Mesenteric fat pad (tissue), 1 donor: Measurements from ENCODE around the gene ITPK1. TPM values are rescaled to one million over a fixed set of nuclear protein-coding genes. Genes with fewer than 3 reads are reported as not detected.

Experiments
- DNase-seq: peaks from one replicate; pipeline ENCODE4 v3.0.0-alpha.2; 2020; ENCODE audit warnings: low spot score
- total RNA-seq: library from RNA; stranded (reverse); fragmentation: NEBNext Ultra II Directional; extraction: Animal tissue kit (Norgen Biotek cat#: 25700); gene quantifications from one replicate; pipeline ENCODE4 v1.2.1, GENCODE V29; 2021
- donor health status: DM: yes; HTN: yes; CAD: no.

ITPK1 gene
- total RNA-seq, 1 donor from 2014 or later, result 267 TPM

DNA sequence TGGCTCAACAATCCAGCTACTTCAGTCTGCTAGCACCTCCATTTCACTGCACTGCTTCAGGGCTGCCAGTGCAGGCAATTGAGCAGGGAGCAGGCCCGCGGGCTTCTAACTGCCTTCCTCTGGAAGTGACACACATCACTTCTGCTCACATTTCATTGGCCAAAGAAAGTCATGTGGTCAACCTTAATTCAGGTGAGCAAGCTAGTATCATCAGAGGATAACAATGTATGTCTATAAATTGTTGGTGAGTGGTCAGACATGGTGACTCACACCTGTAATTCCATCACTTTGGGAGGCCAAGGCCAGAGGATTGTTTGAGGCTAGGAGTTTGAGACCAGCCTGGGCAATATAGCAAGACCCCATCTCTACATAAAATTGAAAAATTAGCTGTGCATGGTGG lies 215.1 kb downstream of the ITPK1 start:
- DNase-seq, result no peak

DNA sequence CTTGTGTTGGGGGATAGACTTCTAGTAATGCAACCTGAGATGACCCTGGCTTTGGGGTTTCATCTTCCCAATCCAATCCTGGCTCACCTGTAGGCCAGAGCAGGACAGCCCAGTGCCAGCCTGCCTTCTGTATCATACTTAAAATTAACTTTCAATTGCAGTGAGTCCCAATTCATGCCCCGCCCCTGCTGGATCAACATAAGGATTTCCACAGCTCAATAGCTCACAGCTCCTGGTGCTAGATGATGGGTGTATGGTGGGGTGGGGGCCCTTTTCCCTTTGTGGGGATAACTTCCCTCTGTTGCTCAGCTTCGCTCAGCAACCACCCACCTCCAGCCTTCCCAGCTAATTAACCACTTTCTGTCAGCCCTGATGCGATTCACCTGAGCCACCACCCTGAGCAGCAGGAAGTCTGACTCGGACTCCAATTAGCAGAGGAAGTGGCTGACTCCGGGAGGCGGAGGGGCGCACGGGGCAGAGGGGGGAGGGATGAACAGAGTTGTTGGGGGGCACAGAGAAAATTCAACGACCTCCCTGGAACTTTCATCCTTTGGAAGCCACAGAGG lies 217.1 kb downstream of the ITPK1 start:
- DNase-seq, result no peak

GRCh38 chr14:92897922-92898565 lies 217.7 kb downstream of the ITPK1 start:
- no peak for DNase-seq

DNA sequence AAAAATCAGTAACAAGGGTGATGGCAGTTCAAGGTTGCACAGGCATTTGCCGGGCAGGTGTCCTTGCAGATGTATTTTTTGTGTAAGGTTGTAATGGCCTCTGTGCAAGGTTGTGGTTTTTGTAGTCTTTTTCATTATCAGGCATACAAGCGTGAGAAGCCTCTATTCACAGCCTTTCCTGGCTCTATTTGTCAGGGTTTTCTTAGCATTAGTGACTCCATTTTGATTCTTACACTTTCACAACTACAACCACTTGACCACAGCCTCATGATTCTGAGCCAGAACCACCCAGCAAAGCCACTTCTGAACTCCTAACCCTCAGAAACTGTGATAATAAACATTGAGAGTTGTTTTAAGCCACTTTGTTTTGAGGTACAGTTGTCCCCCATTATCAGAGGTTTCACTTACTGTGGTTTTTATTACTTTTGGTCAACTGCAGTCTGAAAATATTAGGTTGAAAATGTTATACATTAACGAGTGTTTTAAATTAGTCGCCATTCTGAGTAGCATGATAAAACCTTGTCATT lies 220.3 kb downstream of the ITPK1 start:
- DNase-seq, result no peak

GRCh38 chr14:92892589-92892988 lies 223.1 kb downstream of the ITPK1 start:
- DNase-seq, result no peak

DNA sequence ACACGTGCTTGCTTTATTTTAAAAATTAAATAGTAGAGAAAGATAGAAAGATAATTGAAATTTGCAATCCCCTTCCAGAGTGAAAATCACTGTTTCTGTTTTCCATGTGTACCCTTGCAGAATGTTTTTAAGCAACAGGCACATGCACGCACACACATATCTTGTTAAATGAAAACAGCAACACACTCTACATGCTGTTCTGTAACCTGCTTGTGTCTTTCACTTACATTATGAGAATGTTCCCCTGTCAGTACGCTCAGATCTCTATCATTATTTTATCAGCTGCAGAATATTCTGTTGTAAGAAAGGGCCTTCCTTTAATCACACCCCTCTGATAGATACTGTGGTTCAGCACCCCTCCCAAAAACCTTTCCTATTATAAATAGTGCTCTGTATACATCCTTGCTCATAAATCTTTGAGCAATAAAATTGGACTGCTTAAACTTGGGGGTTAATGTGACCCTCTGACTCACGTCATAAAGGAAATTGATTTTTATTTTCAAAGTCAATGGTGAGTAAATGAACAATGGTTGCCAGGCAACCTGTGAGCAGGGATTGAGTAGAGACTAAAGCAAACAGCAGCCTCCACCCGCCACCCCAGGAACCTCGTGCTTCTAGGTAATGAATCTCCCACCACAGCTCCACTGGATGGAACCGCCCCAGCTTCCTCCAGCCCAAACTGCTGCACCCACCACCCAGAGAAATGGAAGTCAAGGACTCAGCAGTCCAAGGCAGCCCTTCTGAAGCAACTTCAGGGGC lies 224.7 kb downstream of the ITPK1 start:
- no peak for DNase-seq

GRCh38 chr14:92888896-92889295 lies 226.8 kb downstream of the ITPK1 start:
- no peak for DNase-seq

GRCh38 chr14:92887157-92887556 lies 228.6 kb downstream of the ITPK1 start:
- no peak for DNase-seq

Other genes with a start within 250 kb of the ITPK1 start
- gene CHGA, start 192.8 kb downstream of the ITPK1 start, total RNA-seq, result 0.22 TPM
- gene MOAP1, start 69.0 kb upstream of the ITPK1 start, total RNA-seq, result 18.7 TPM
- 24.1 TPM for gene LYSET, start 69.4 kb upstream of the ITPK1 start, total RNA-seq
- 7.4 TPM for gene GON7, start 91.1 kb upstream of the ITPK1 start, total RNA-seq
- 12.9 TPM for gene UBR7, start 91.3 kb upstream of the ITPK1 start, total RNA-seq
- gene BTBD7, start 217.1 kb upstream of the ITPK1 start, total RNA-seq, result 29.6 TPM
- gene COX8C, start 231.3 kb upstream of the ITPK1 start, total RNA-seq, result not detected